ENCODE data around the gene OGG1. TPM values are rescaled to one million over a fixed set of nuclear protein-coding genes. Genes with fewer than 3 reads are reported as not detected.
A peak's percentile ranks its signal among the peaks of the same experiment; 100 is the strongest.

OGG1 gene
- total and polyA plus RNA-seq, 7 experiments from 2014 or later = 18.4 to 42.9 (median 26.8) TPM

GRCh38 chr3:9765865-9766264 is 16.1 kb downstream of the OGG1 start:
- peaks cover 13 to 36% (median 22%) of the 10 kb centered on the region in 7 donors for H3K4me1 Mint-ChIP-seq
- peaks cover 0 to 1% (median 0%) of the 10 kb centered on the region in 5 donors for H3K27me3 Mint-ChIP-seq
- H3K36me3 ChIP-seq (ENCODE audit: control insufficient read depth in 2 of 3, insufficient read depth in 3 of 3, low read length in 3 of 3) = no peaks in the 10 kb centered on the region
- peaks cover 8 to 13% of the 10 kb centered on the region in 2 donors for H3K4me1 ChIP-seq (ENCODE audit: control insufficient read depth in 2 of 2, insufficient read depth in 2 of 2, low read length in 2 of 2)
- no peaks in the 10 kb centered on the region for H3K27me3 ChIP-seq (ENCODE audit: control insufficient read depth in 2 of 2, insufficient read depth in 2 of 2, low read length in 2 of 2)
- no peak overlapping the region for H3K27ac ChIP-seq (ENCODE audit: low read depth, low read length)
- H3K9me3 Mint-ChIP-seq = no peaks in the 10 kb centered on the region
- ATAC-seq = no peak
- CTCF ChIA-PET = interaction anchor here (0.7 kb wide), 1 partner anchor 15 kb away, joined by 3 read pairs; no protein-coding TSS in a partner anchor
- POLR2A ChIA-PET = interaction anchor here (1.3 kb wide), 1 partner anchor 27 kb away, joined by 3 read pairs; the partner anchor contains the start of genes ARPC4 and TADA3
- H3K9me3 ChIP-seq (ENCODE audit: control insufficient read depth in 2 of 3, low read length in 3 of 3) = no peaks in the 10 kb centered on the region
- peak overlapping the region in 1 of 9 donors; percentile 70 for H3K27ac Mint-ChIP-seq
- intact Hi-C loops (cut with micrococcal nuclease) = no loop called here
- no peak overlapping the region for H3K4me3 Mint-ChIP-seq
- H3K36me3 Mint-ChIP-seq = peaks cover 0 to 18% (median 3%) of the 10 kb centered on the region in 5 donors
- no peak for DNase-seq
- no peak overlapping the region for H3K4me3 ChIP-seq (ENCODE audit: low read length)

- CTCF ChIA-PET = no interaction called here
- Histone ChIP-seq H3K4me3 (ENCODE audit: low read length) (no peak overlapping the region), H3K27me3 (ENCODE audit: control insufficient read depth in 2 of 2, insufficient read depth in 2 of 2, low read length in 2 of 2) (no peaks in the 10 kb centered on the region), H3K36me3 (ENCODE audit: control insufficient read depth in 2 of 3, insufficient read depth in 3 of 3, low read length in 3 of 3) (no peaks in the 10 kb centered on the region), H3K27ac (ENCODE audit: low read depth, low read length) (no peak overlapping the region), H3K9me3 (ENCODE audit: control insufficient read depth in 2 of 3, low read length in 3 of 3) (no peaks in the 10 kb centered on the region), H3K4me1 (ENCODE audit: control insufficient read depth in 2 of 2, insufficient read depth in 2 of 2, low read length in 2 of 2) (peaks cover 8 to 13% of the 10 kb centered on the region in 2 donors)
- peak overlapping the region in 1 of 10 donors; percentile 17 for H3K4me3 Mint-ChIP-seq
- ATAC-seq (peak; percentile 70), DNase-seq (no peak)
- H3K27ac Mint-ChIP-seq = peak overlapping the region in 4 of 9 donors; percentile 1 to 57 (median 22)
- peaks cover 13 to 41% (median 24%) of the 10 kb centered on the region in 7 donors for H3K4me1 Mint-ChIP-seq
- intact Hi-C loops (cut with micrococcal nuclease) = no loop called here
- no peaks in the 10 kb centered on the region for H3K9me3 Mint-ChIP-seq
- POLR2A ChIA-PET = interaction anchor here (0.7 kb wide), 2 partner anchors 16 to 34 kb away, joined by 3 read pairs; no protein-coding TSS in a partner anchor
- peaks cover 0 to 12% (median 0%) of the 10 kb centered on the region in 5 donors for H3K36me3 Mint-ChIP-seq
- peaks cover 0 to 3% (median 0%) of the 10 kb centered on the region in 5 donors for H3K27me3 Mint-ChIP-seq
These were observed 17.7 kb downstream of the OGG1 start for GRCh38 chr3:9767418-9767817.

- Histone ChIP-seq H3K9me3 (ENCODE audit: control insufficient read depth in 2 of 3, low read length in 3 of 3) (no peaks in the 10 kb centered on the region), H3K36me3 (ENCODE audit: control insufficient read depth in 2 of 3, insufficient read depth in 3 of 3, low read length in 3 of 3) (no peaks in the 10 kb centered on the region), H3K4me1 (ENCODE audit: control insufficient read depth in 2 of 2, insufficient read depth in 2 of 2, low read length in 2 of 2) (peaks cover 8 to 13% of the 10 kb centered on the region in 2 donors), H3K27ac (ENCODE audit: low read depth, low read length) (no peak overlapping the region), H3K4me3 (ENCODE audit: low read length) (no peak overlapping the region), H3K27me3 (ENCODE audit: control insufficient read depth in 2 of 2, insufficient read depth in 2 of 2, low read length in 2 of 2) (no peaks in the 10 kb centered on the region)
- no peaks in the 10 kb centered on the region for H3K9me3 Mint-ChIP-seq
- peak overlapping the region in 2 of 10 donors; percentile 67 to 85 for H3K4me3 Mint-ChIP-seq
- H3K4me1 Mint-ChIP-seq = peaks cover 13 to 45% (median 24%) of the 10 kb centered on the region in 7 donors
- peak overlapping the region in 3 of 9 donors; percentile 36 to 87 (median 54) for H3K27ac Mint-ChIP-seq
- POLR2A ChIA-PET = interaction anchor here (2.0 kb wide), 1 partner anchor 25 kb away, joined by 7 read pairs; the partner anchor contains the start of genes ARPC4 and TADA3
- CTCF ChIA-PET = no interaction called here
- DNase-seq (no peak), ATAC-seq (no peak)
- H3K36me3 Mint-ChIP-seq = peaks cover 0 to 14% (median 0%) of the 10 kb centered on the region in 5 donors
- peaks cover 0 to 3% (median 0%) of the 10 kb centered on the region in 5 donors for H3K27me3 Mint-ChIP-seq
- intact Hi-C loops (cut with micrococcal nuclease) = no loop called here
These were observed 18.5 kb downstream of the OGG1 start for GRCh38 chr3:9768141-9768775.

- no peak overlapping the region for H3K4me3 ChIP-seq (ENCODE audit: low read length)
- intact Hi-C loops (cut with micrococcal nuclease) = loop anchor here (1.0 kb wide), 3 partner anchors 10 to 23 kb away; partner anchors contain the start of gene TADA3 (in 1 of the 2)
These were observed 19.3 kb downstream of the OGG1 start for GRCh38 chr3:9769012-9769411.

GRCh38 chr3:9769426-9770275 is 19.9 kb downstream of the OGG1 start, which contains the start of gene CAMK1:
Gene CAMK1, minus strand, starts transcription at chr3:9769947. Its CDS starts 2,198 bp downstream, at chr3:9767749.
- intact Hi-C loops (cut with micrococcal nuclease) = loop anchor here (1.0 kb wide), 4 partner anchors 10 to 38 kb away; partner anchors contain the start of genes BRPF1 (in 1 of the 2) and TADA3 (in 1 of the 2)
- ChIA-PET POLR2A (interaction anchor here (0.7 to 2.0 kb wide), 8 partner anchors 11 to 164 kb away, joined by 3 to 7 read pairs (median 3); partner anchors contain the start of genes ARPC4, CRELD1, MTMR14 and TADA3), CTCF (interaction anchor here (0.5 kb wide), 1 partner anchor 284 kb away, joined by 4 read pairs; no protein-coding TSS in a partner anchor)
- H3K9me3 Mint-ChIP-seq = no peaks in the 10 kb centered on the region
- peak within 1 kb of the TSS; percentile 43 for H3K27ac ChIP-seq (ENCODE audit: low read depth, low read length)
- peaks cover 8 to 13% of the 10 kb centered on the region in 2 donors for H3K4me1 ChIP-seq (ENCODE audit: control insufficient read depth in 2 of 2, insufficient read depth in 2 of 2, low read length in 2 of 2)
- peak within 1 kb of the TSS; percentile 24 to 87 (median 57) for H3K27ac Mint-ChIP-seq
- peak within 1 kb of the TSS; percentile 34 to 87 (median 68) for H3K4me3 Mint-ChIP-seq
- peak; percentile 90 for ATAC-seq
- H3K27me3 Mint-ChIP-seq = peaks cover 0 to 3% (median 0%) of the 10 kb centered on the region in 5 donors
- no peaks in the 10 kb centered on the region for H3K9me3 ChIP-seq (ENCODE audit: control insufficient read depth in 2 of 3, low read length in 3 of 3)
- H3K4me1 Mint-ChIP-seq = peaks cover 13 to 45% (median 24%) of the 10 kb centered on the region in 7 donors
- H3K36me3 ChIP-seq (ENCODE audit: control insufficient read depth in 2 of 3, insufficient read depth in 3 of 3, low read length in 3 of 3) = no peaks in the 10 kb centered on the region
- peak in 8 of 9 donors; percentile 31 to 82 (median 49) for DNase-seq
- no peaks in the 10 kb centered on the region for H3K27me3 ChIP-seq (ENCODE audit: control insufficient read depth in 2 of 2, insufficient read depth in 2 of 2, low read length in 2 of 2)
- H3K4me3 ChIP-seq (ENCODE audit: low read length) = peak within 1 kb of the TSS; percentile 49
- peaks cover 0 to 14% (median 0%) of the 10 kb centered on the region in 5 donors for H3K36me3 Mint-ChIP-seq

More at GRCh38 chr3:9769012-9769411, 19.3 kb downstream of the OGG1 start:
- H3K27me3 Mint-ChIP-seq = peaks cover 0 to 3% (median 0%) of the 10 kb centered on the region in 5 donors
- H3K9me3 Mint-ChIP-seq = no peaks in the 10 kb centered on the region
- peak overlapping the region; percentile 24 to 87 (median 57) for H3K27ac Mint-ChIP-seq
- ChIA-PET CTCF (no interaction called here), POLR2A (interaction anchor here (0.7 to 2.0 kb wide), 5 partner anchors 12 to 26 kb away, joined by 3 to 7 read pairs (median 3); partner anchors contain the start of genes ARPC4 and TADA3)
- Histone ChIP-seq H3K9me3 (ENCODE audit: control insufficient read depth in 2 of 3, low read length in 3 of 3) (no peaks in the 10 kb centered on the region), H3K27ac (ENCODE audit: low read depth, low read length) (no peak overlapping the region), H3K36me3 (ENCODE audit: control insufficient read depth in 2 of 3, insufficient read depth in 3 of 3, low read length in 3 of 3) (no peaks in the 10 kb centered on the region), H3K4me1 (ENCODE audit: control insufficient read depth in 2 of 2, insufficient read depth in 2 of 2, low read length in 2 of 2) (peaks cover 8 to 13% of the 10 kb centered on the region in 2 donors), H3K27me3 (ENCODE audit: control insufficient read depth in 2 of 2, insufficient read depth in 2 of 2, low read length in 2 of 2) (no peaks in the 10 kb centered on the region)
- no peak for DNase-seq
- peaks cover 0 to 14% (median 0%) of the 10 kb centered on the region in 5 donors for H3K36me3 Mint-ChIP-seq
- H3K4me1 Mint-ChIP-seq = peaks cover 13 to 45% (median 24%) of the 10 kb centered on the region in 7 donors
- peak overlapping the region; percentile 12 to 85 (median 68) for H3K4me3 Mint-ChIP-seq
- no peak for ATAC-seq

All from naive thymus-derived CD4-positive, alpha-beta T cell (primary cell).